ENCODE data around the gene NPEPL1. TPM values are rescaled to one million over a fixed set of nuclear protein-coding genes. Genes with fewer than 3 reads are reported as not detected.
A peak's percentile ranks its signal among the peaks of the same experiment; 100 is the strongest.

NPEPL1 gene
- total RNA-seq, 2 donors from 2014 or later = 25.7 to 29.0 TPM

DNA sequence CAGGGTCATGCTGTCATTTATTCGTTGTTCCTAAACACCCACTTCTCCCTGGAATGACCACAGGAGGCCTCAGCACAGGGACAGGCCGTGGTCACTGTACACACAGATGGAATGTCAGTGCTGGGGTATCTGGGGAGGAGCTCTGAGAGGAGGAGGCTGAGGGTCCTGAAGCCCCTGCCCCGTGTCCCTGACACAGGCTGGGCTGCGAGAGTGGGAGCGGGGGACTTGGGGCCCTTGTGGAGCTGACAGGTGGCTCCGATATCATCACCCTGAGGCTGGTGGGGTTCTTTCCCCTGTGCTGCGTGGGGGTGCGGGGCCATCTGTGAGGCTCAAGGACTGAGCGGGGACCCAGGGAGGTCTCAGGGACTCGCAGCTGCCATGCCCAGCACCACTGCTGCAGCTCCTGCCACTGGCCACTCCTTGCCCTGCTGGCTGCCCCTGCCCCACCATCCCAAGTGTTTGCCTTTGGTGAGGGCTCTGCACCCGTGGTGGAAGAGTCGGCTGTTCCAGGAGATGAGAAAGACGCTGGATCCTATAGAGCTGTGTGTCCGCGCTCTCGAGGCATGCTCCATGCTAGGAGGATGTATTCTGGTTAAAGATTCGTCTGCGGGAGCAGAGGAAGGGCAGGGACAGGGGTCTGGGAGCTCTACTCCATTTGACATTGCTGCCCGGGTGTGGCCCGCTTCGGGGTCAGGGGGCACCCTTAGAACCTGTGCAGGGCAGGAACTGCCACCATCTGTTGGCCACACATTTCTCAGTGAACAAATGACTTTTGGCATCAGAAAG, 18.9 kb downstream of the NPEPL1 start:
- Mint-ChIP-seq H3K9me3 (no peaks in the 10 kb centered on the region), H3K36me3 (ENCODE audit: insufficient read depth in 2 of 2) (no peaks in the 10 kb centered on the region), H3K4me3 (no peak overlapping the region), H3K27ac (no peak overlapping the region), H3K4me1 (ENCODE audit: low read depth) (no peaks in the 10 kb centered on the region), H3K27me3 (ENCODE audit: low read depth) (no peaks in the 10 kb centered on the region)
- ATAC-seq (replicated peaks in 1 of 2) (no peak), DNase-seq (peak in 1 of 2 donors; percentile 0)

DNA sequence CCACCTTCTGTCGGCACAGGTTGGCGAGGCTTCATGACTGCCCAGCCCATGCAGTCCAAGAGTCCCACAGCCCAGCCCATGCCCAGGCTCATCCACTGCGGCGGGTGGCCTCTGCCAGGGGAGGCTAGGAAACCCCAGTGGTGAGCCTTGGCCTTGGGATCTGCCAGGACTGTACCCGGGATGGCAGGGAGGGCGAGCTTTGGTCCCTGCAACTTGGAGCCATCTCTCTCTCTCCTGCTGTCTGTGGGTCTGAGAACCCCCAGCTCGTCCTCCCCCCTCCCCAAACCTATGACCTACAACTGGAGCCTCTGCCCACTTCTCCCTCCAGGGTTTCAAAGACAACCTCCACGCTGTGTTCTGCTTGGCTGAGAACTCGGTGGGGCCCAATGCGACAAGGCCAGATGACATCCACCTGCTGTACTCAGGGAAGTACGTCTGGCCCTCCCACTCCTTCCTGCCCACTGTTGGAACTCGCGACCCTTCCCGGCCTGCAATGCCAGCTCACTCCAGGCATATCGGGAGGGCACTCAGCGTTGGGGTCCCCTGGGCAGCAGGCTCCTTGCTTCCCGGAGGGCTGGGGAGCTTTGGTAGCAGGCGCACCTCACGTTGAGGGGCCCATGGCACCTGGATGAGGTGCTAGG, 19.7 kb downstream of the NPEPL1 start:
- no peak for DNase-seq
- no peak overlapping the region for H3K4me3 Mint-ChIP-seq
- no peaks in the 10 kb centered on the region for H3K36me3 Mint-ChIP-seq (ENCODE audit: insufficient read depth in 2 of 2)
- H3K4me1 Mint-ChIP-seq (ENCODE audit: low read depth) = no peaks in the 10 kb centered on the region
- ATAC-seq (replicated peaks in 1 of 2) = no peak
- H3K9me3 Mint-ChIP-seq = no peaks in the 10 kb centered on the region
- H3K27me3 Mint-ChIP-seq (ENCODE audit: low read depth) = no peaks in the 10 kb centered on the region
- H3K27ac Mint-ChIP-seq = no peak overlapping the region

GRCh38 chr20:58712806-58713731, 20.5 kb downstream of the NPEPL1 start:
- DNase-seq = peak in 1 of 2 donors; percentile 0
- Mint-ChIP-seq H3K4me3 (no peak overlapping the region), H3K27me3 (ENCODE audit: low read depth) (no peaks in the 10 kb centered on the region), H3K4me1 (ENCODE audit: low read depth) (no peaks in the 10 kb centered on the region), H3K27ac (peak overlapping the region; percentile 54), H3K9me3 (no peaks in the 10 kb centered on the region), H3K36me3 (ENCODE audit: insufficient read depth in 2 of 2) (no peaks in the 10 kb centered on the region)
- ATAC-seq (replicated peaks in 1 of 2) = no peak

DNA sequence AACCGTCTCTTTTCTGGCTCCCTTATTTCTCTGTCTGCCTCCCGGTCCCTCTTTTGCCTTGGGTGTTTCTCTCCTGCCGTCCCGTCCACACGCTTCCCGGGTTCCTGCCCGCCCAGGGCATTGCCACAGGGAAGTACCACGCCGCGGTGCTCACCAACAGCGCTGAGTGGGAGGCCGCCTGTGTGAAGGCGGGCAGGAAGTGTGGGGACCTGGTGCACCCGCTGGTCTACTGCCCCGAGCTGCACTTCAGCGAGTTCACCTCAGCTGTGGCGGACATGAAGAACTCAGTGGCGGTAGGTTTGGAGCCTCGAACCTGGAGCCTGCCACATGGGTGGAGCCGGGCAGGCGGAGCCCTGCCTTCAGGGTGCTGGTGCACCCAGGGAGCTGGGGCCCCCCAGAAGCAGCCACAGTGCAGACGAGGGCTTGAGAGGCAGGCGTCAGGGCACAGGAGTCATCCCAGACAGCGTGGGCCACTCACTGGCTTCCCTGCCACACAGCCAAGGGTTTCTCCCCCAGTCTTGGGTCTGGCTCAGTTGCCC, 21.3 kb downstream of the NPEPL1 start:
- peak in 1 of 2 donors; percentile 0 for DNase-seq
- H3K4me1 Mint-ChIP-seq (ENCODE audit: low read depth) = no peaks in the 10 kb centered on the region
- no peak for ATAC-seq (replicated peaks in 1 of 2)

DNA sequence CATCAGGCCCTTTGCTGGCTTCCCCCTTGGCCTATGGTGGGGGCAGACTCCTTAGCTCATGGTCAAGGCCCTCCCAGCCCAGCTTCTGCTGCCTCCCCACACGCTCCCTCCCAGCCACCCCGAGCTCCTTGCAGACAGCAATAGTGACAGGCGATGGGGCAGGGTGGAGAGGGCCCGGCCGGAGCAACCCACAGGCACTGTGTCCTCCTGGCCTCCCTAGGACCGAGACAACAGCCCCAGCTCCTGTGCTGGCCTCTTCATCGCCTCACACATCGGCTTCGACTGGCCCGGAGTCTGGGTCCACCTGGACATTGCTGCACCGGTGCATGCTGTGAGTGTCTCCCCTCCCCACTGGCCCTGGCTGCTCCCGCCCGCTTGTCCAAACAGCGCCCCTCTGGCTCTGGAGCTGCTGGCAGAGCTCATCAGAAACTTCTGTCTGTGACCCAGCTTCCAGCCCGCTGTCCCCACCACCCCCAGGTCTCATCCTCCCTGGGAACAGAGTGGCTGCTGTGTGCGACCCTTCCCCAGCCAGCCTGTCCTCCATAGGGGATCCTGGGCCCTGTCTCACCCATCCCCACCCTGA, 21.8 kb downstream of the NPEPL1 start:
- DNase-seq = peak in 1 of 2 donors; percentile 0
- no peak for ATAC-seq (replicated peaks in 1 of 2)

More for the DNA sequence above, 21.3 kb downstream of the NPEPL1 start:
- Mint-ChIP-seq H3K27me3 (ENCODE audit: low read depth) (no peaks in the 10 kb centered on the region), H3K9me3 (no peaks in the 10 kb centered on the region), H3K4me3 (no peak overlapping the region), H3K27ac (no peak overlapping the region), H3K36me3 (ENCODE audit: insufficient read depth in 2 of 2) (no peaks in the 10 kb centered on the region)

DNA sequence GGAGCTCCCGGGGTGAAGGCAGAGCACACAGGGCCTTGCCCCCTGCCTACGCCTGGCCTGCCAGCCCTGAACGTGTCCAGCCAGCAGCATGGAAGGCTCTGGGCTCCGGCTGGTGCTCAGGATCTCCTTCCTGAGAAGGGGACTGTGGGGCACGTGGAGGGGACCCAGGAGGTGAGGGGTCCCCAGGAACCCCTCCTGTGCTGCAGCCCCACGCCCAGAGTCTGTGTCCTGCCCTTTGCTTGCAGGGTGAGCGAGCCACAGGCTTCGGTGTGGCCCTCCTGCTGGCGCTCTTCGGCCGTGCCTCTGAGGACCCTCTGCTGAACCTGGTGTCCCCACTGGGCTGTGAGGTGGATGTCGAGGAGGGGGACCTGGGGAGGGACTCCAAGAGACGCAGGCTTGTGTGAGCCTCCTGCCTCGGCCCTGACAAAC, 22.3 kb downstream of the NPEPL1 start:
- no peak overlapping the region for H3K27ac Mint-ChIP-seq
- ATAC-seq (replicated peaks in 1 of 2) (no peak), DNase-seq (peak in 1 of 2 donors; percentile 0)
- H3K9me3 Mint-ChIP-seq = no peaks in the 10 kb centered on the region
- H3K36me3 Mint-ChIP-seq (ENCODE audit: insufficient read depth in 2 of 2) = no peaks in the 10 kb centered on the region
- no peak overlapping the region for H3K4me3 Mint-ChIP-seq
- no peaks in the 10 kb centered on the region for H3K27me3 Mint-ChIP-seq (ENCODE audit: low read depth)
- no peaks in the 10 kb centered on the region for H3K4me1 Mint-ChIP-seq (ENCODE audit: low read depth)

More for the DNA sequence above, 21.8 kb downstream of the NPEPL1 start:
- Mint-ChIP-seq H3K4me1 (ENCODE audit: low read depth) (no peaks in the 10 kb centered on the region), H3K9me3 (no peaks in the 10 kb centered on the region), H3K4me3 (no peak overlapping the region), H3K27ac (no peak overlapping the region), H3K36me3 (ENCODE audit: insufficient read depth in 2 of 2) (no peaks in the 10 kb centered on the region), H3K27me3 (ENCODE audit: low read depth) (no peaks in the 10 kb centered on the region)

GRCh38 chr20:58715391-58715800, 22.8 kb downstream of the NPEPL1 start:
- Mint-ChIP-seq H3K9me3 (no peaks in the 10 kb centered on the region), H3K4me3 (no peak overlapping the region), H3K27me3 (ENCODE audit: low read depth) (no peaks in the 10 kb centered on the region), H3K4me1 (ENCODE audit: low read depth) (no peaks in the 10 kb centered on the region), H3K27ac (no peak overlapping the region), H3K36me3 (ENCODE audit: insufficient read depth in 2 of 2) (no peaks in the 10 kb centered on the region)
- no peak for ATAC-seq (replicated peaks in 1 of 2)
- peak in 1 of 2 donors; percentile 0 for DNase-seq

DNA sequence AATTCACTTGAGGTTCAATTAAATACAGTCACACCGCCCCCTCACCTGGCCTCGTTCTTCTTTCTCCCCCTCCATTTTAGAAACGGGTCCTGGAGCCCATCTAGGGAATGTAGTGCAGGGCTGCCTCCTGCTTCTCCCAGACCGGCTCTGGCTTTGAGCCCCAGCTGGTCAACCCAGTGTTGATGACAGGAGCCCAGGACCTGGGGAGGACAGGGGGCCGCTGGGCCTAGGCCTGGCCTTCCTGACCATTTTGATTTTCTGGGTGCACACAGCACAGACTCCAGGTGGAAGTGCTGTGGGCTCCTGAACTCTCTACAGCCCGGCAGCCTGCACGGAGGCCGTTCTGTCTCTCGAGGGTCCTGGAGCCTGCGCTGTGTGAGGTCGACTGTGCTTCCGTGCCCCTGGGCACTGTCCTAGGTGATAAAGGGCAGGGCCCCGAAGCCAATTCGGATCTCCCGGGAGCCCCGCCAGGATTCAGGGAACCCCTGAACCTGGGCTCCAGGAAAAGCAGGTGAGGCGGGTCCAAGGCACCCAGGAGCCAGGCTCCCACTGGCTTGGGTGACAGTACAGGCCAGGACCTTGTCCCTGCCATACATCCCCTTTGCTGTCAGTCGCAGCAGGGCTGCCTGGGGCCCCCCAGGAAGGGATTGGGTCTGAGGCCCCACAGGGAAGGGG, 23.3 kb downstream of the NPEPL1 start:
- H3K9me3 Mint-ChIP-seq = no peaks in the 10 kb centered on the region
- H3K36me3 Mint-ChIP-seq (ENCODE audit: insufficient read depth in 2 of 2) = no peaks in the 10 kb centered on the region
- peaks cover 4% of the 10 kb centered on the region for H3K27me3 Mint-ChIP-seq (ENCODE audit: low read depth)
- H3K27ac Mint-ChIP-seq = no peak overlapping the region
- DNase-seq (peak in 1 of 2 donors; percentile 0), ATAC-seq (replicated peaks in 1 of 2) (peak in 1 of 2 donors; percentile 12)
- no peaks in the 10 kb centered on the region for H3K4me1 Mint-ChIP-seq (ENCODE audit: low read depth)
- H3K4me3 Mint-ChIP-seq = no peak overlapping the region

GRCh38 chr20:58716476-58717277, 24.1 kb downstream of the NPEPL1 start:
- ATAC-seq (replicated peaks in 1 of 2) (no peak), DNase-seq (peak in 1 of 2 donors; percentile 0)
- Mint-ChIP-seq H3K9me3 (no peaks in the 10 kb centered on the region), H3K27me3 (ENCODE audit: low read depth) (peaks cover 12% of the 10 kb centered on the region), H3K36me3 (ENCODE audit: insufficient read depth in 2 of 2) (no peaks in the 10 kb centered on the region), H3K4me3 (no peak overlapping the region), H3K4me1 (ENCODE audit: low read depth) (no peaks in the 10 kb centered on the region), H3K27ac (no peak overlapping the region)

DNA sequence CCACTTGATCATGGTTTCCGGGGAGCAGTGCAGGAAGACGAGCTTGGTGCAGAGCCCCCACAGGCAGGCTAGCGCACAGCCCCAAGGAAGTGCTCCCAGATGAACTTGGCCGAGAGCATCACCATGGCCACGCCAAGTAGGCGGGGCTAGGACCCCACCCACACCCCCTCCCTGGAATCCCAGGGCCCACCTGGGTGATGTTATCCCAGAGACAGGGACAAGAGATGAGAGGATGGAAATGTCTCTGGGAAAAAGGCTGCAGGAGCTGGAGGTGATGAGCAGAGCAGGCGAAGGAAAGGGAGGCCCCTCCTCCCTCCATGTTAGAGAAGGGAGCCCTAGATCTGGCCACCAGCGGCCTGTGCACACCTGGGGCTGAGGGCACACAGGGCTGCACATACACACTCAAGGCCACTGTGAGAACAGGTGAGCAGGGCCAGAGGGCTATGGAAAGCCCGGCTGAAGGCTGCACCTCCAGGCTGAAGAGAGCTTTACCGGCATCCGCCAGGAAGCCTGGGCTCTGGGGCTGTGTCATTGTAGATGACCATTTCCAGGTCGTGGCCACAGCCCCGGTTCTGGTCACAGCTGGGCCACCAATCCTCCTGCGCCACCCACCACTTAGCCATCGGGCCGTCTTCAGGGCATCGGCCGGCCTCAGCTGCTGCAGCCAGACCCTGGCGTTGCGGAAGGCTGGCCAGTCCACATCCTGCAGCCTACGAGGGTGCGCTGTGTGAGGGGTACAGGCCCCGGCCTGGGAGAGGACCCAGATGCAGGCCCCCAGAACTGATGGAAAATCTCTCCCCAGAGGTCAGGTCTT, 24.9 kb downstream of the NPEPL1 start:
- peak in 1 of 2 donors; percentile 0 for DNase-seq
- no peaks in the 10 kb centered on the region for H3K9me3 Mint-ChIP-seq

GRCh38 chr20:58718121-58718563, 25.5 kb downstream of the NPEPL1 start:
- Mint-ChIP-seq H3K27me3 (ENCODE audit: low read depth) (peaks cover 24% of the 10 kb centered on the region), H3K36me3 (ENCODE audit: insufficient read depth in 2 of 2) (no peaks in the 10 kb centered on the region), H3K27ac (no peak overlapping the region), H3K4me3 (no peak overlapping the region), H3K9me3 (no peaks in the 10 kb centered on the region), H3K4me1 (ENCODE audit: low read depth) (no peaks in the 10 kb centered on the region)
- no peak for DNase-seq
- ATAC-seq (replicated peaks in 1 of 2) = no peak

More for the DNA sequence above, 24.9 kb downstream of the NPEPL1 start:
- Mint-ChIP-seq H3K4me1 (ENCODE audit: low read depth) (no peaks in the 10 kb centered on the region), H3K27ac (peak overlapping the region; percentile 72), H3K4me3 (no peak overlapping the region), H3K27me3 (ENCODE audit: low read depth) (peaks cover 18% of the 10 kb centered on the region), H3K36me3 (ENCODE audit: insufficient read depth in 2 of 2) (no peaks in the 10 kb centered on the region)
- no peak for ATAC-seq (replicated peaks in 1 of 2)

All from activated T-cell treated with anti-CD3 and anti-CD28 coated beads, Interleukin-2, amount 50 U/mL, for 72 hours (primary cell).